ENCODE measurements around the gene BCDIN3D. TPM values are rescaled to one million over a fixed set of nuclear protein-coding genes. Genes with fewer than 3 reads are reported as not detected.
A peak's percentile ranks its signal among the peaks of the same experiment; 100 is the strongest.

Gene BCDIN3D
- total RNA-seq, 1 donor from 2014 or later: 3.1 TPM

- H3K27ac Mint-ChIP-seq (ENCODE audit: unreplicated experiment): no peak overlapping the region
- Histone ChIP-seq H3K9ac (ENCODE audit: low read length) (no peak overlapping the region), H3K27ac (ENCODE audit: low read depth, low read length) (no peak overlapping the region), H4K20me1 (ENCODE audit: insufficient read depth, low read length) (no peaks in the 10 kb centered on the region), H3K4me3 (ENCODE audit: insufficient read depth, low read depth, low read length) (no peak overlapping the region), H2AFZ (ENCODE audit: low read depth, low read length) (no peak overlapping the region), H3K27me3 (ENCODE audit: insufficient read depth, low read length) (peaks cover 4% of the 10 kb centered on the region), H3K79me2 (ENCODE audit: insufficient read depth, low read length) (no peaks in the 10 kb centered on the region), H3K9me3 (ENCODE audit: insufficient read depth, low read depth, low read length) (no peaks in the 10 kb centered on the region), H3K36me3 (ENCODE audit: insufficient read depth, low read length) (no peaks in the 10 kb centered on the region), H3K4me2 (ENCODE audit: low read length) (no peak overlapping the region), H3K4me1 (ENCODE audit: insufficient read depth, low read length) (peaks cover 11% of the 10 kb centered on the region)
- FAIRE-seq (no peak), DNase-seq (ENCODE audit: low read depth) (no peak)
- H3K27me3 Mint-ChIP-seq (ENCODE audit: low read depth, unreplicated experiment): peaks cover 40% of the 10 kb centered on the region
- no peak overlapping the region for H3K4me3 Mint-ChIP-seq (ENCODE audit: unreplicated experiment)
- peaks cover 2% of the 10 kb centered on the region for H3K9me3 Mint-ChIP-seq (ENCODE audit: unreplicated experiment)
- no peaks in the 10 kb centered on the region for H3K36me3 Mint-ChIP-seq (ENCODE audit: low read depth, unreplicated experiment)
- TF ChIP-seq CTCF (IDR thresholded peaks at IDR 0.05; ENCODE audit: insufficient read depth, low read depth, low read length) (no peak), EZH2 (IDR thresholded peaks at IDR 0.05; ENCODE audit: insufficient read depth, low read length) (no peak)
- H3K4me1 Mint-ChIP-seq (ENCODE audit: low read depth, unreplicated experiment): peaks cover 2% of the 10 kb centered on the region
Observed at GRCh38 chr12:49874142-49874897, 31.4 kb upstream of the BCDIN3D start.

GRCh38 chr12:49873361-49873934 is 30.5 kb upstream of the BCDIN3D start:
- Mint-ChIP-seq H3K36me3 (ENCODE audit: low read depth, unreplicated experiment) (no peaks in the 10 kb centered on the region), H3K27me3 (ENCODE audit: low read depth, unreplicated experiment) (peaks cover 42% of the 10 kb centered on the region), H3K4me3 (ENCODE audit: unreplicated experiment) (no peak overlapping the region), H3K27ac (ENCODE audit: unreplicated experiment) (no peak overlapping the region), H3K4me1 (ENCODE audit: low read depth, unreplicated experiment) (peaks cover 8% of the 10 kb centered on the region), H3K9me3 (ENCODE audit: unreplicated experiment) (peaks cover 2% of the 10 kb centered on the region)
- Histone ChIP-seq H3K4me1 (ENCODE audit: insufficient read depth, low read length) (peaks cover 15% of the 10 kb centered on the region), H3K27ac (ENCODE audit: low read depth, low read length) (no peak overlapping the region), H3K4me2 (ENCODE audit: low read length) (no peak overlapping the region), H3K9me3 (ENCODE audit: insufficient read depth, low read depth, low read length) (no peaks in the 10 kb centered on the region), H3K79me2 (ENCODE audit: insufficient read depth, low read length) (no peaks in the 10 kb centered on the region), H3K36me3 (ENCODE audit: insufficient read depth, low read length) (no peaks in the 10 kb centered on the region), H3K27me3 (ENCODE audit: insufficient read depth, low read length) (peaks cover 4% of the 10 kb centered on the region), H2AFZ (ENCODE audit: low read depth, low read length) (no peak overlapping the region), H3K9ac (ENCODE audit: low read length) (no peak overlapping the region), H3K4me3 (ENCODE audit: insufficient read depth, low read depth, low read length) (no peak overlapping the region), H4K20me1 (ENCODE audit: insufficient read depth, low read length) (no peaks in the 10 kb centered on the region)
- TF ChIP-seq CTCF (IDR thresholded peaks at IDR 0.05; ENCODE audit: insufficient read depth, low read depth, low read length): no peak
- no peak for TF ChIP-seq EZH2 (IDR thresholded peaks at IDR 0.05; ENCODE audit: insufficient read depth, low read length)
- FAIRE-seq (no peak), DNase-seq (ENCODE audit: low read depth) (peak; percentile 64)

- H3K36me3 Mint-ChIP-seq (ENCODE audit: low read depth, unreplicated experiment): no peaks in the 10 kb centered on the region
- H3K4me1 ChIP-seq (ENCODE audit: insufficient read depth, low read length): peaks cover 16% of the 10 kb centered on the region
- no peak overlapping the region for H3K4me3 Mint-ChIP-seq (ENCODE audit: unreplicated experiment)
- H3K79me2 ChIP-seq (ENCODE audit: insufficient read depth, low read length): no peaks in the 10 kb centered on the region
- peaks cover 12% of the 10 kb centered on the region for H3K4me1 Mint-ChIP-seq (ENCODE audit: low read depth, unreplicated experiment)
- H3K27ac ChIP-seq (ENCODE audit: low read depth, low read length): no peak overlapping the region
- DNase-seq (ENCODE audit: low read depth): peak; percentile 49
- H3K9me3 Mint-ChIP-seq (ENCODE audit: unreplicated experiment): peaks cover 2% of the 10 kb centered on the region
- no peaks in the 10 kb centered on the region for H3K36me3 ChIP-seq (ENCODE audit: insufficient read depth, low read length)
- no peaks in the 10 kb centered on the region for H3K9me3 ChIP-seq (ENCODE audit: insufficient read depth, low read depth, low read length)
- H3K27me3 Mint-ChIP-seq (ENCODE audit: low read depth, unreplicated experiment): peaks cover 43% of the 10 kb centered on the region
- peaks cover 4% of the 10 kb centered on the region for H3K27me3 ChIP-seq (ENCODE audit: insufficient read depth, low read length)
- H2AFZ ChIP-seq (ENCODE audit: low read depth, low read length): no peak overlapping the region
- no peak for FAIRE-seq
- H3K27ac Mint-ChIP-seq (ENCODE audit: unreplicated experiment): no peak overlapping the region
- no peak overlapping the region for H3K4me3 ChIP-seq (ENCODE audit: insufficient read depth, low read depth, low read length)
- no peak for TF ChIP-seq EZH2 (IDR thresholded peaks at IDR 0.05; ENCODE audit: insufficient read depth, low read length)
- no peaks in the 10 kb centered on the region for H4K20me1 ChIP-seq (ENCODE audit: insufficient read depth, low read length)
- no peak overlapping the region for H3K9ac ChIP-seq (ENCODE audit: low read length)
- H3K4me2 ChIP-seq (ENCODE audit: low read length): no peak overlapping the region
Observed at GRCh38 chr12:49872781-49873181, 29.9 kb upstream of the BCDIN3D start.

All from astrocyte (in vitro differentiated cells and primary cell).